HepG2 (cell line): ENCODE measurements around the gene LRRC32. TPM values are rescaled to one million over a fixed set of nuclear protein-coding genes. Genes with fewer than 3 reads are reported as not detected.

Source experiments
- ATAC-seq: fragments of 200-7000 bp; cut with Tn5 transposase; 3 replicates; pipeline ENCODE4 v1.9.1; 2020; ENCODE audit warnings: mild to moderate bottlenecking, moderate library complexity
- BruUV-seq: library from RNA; stranded (reverse); fragments of 400-500 nt; replicated peaks from 2 replicates; lab custom pipeline; 2021; lab: Mats Ljungman, UMichigan
- CTCF ChIA-PET: fragments of 300-600 bp; formaldehyde crosslinking; extraction: SDS; loops from one replicate; lab custom pipeline; 2021; ENCODE audit warnings: low total read pairs, inconsistent platforms, low intra/inter-chr PET ratio; lab: Yijun Ruan, JAX
- POLR2A ChIA-PET: fragments of 350-600 bp; sonication (Branson Sonifier 250); formaldehyde crosslinking; loops from one replicate; lab custom pipeline; 2020; ENCODE audit warnings: antibody characterized with exemption, inconsistent platforms; lab: Yijun Ruan, JAX
- DNase-seq: peaks from one replicate; pipeline ENCODE4 v3.0.0-alpha.2; 2015; ENCODE audit warnings: low spot score
- FAIRE-seq: peaks from 3 replicates; lab custom pipeline; 2011; peaks lifted over from hg19 to GRCh38; lab: Jason Lieb, UNC
- H2AFZ ChIP-seq: one replicate; pipeline ENCODE4 v1.6.1; 2011; ENCODE audit warnings: low read length, inconsistent platforms
- H3K27ac ChIP-seq: fragments of 300-600 bp; 3 replicates; pipeline ENCODE4 v1.8.0; 2011; ENCODE audit warnings: mixed run types, mild to moderate bottlenecking, mixed read lengths, low read length, inconsistent platforms; ENCODE audit not compliant: insufficient read depth; ENCODE audit errors: extremely low read length
- H3K27me3 ChIP-seq, 2 experiments: fragments of 200-600 bp in 1 of 2; 2 replicates in 1 of 2; 3 replicates in 1 of 2; pipeline versions ENCODE4 v1.6.0 to v1.8.0; 2011; ENCODE audit warnings: low read length in 2 of 2, mild to moderate bottlenecking in 2 of 2, moderate library complexity in 2 of 2, inconsistent platforms in 1 of 2; ENCODE audit not compliant: insufficient read depth in 2 of 2, control insufficient read depth in 1 of 2
- H3K36me3 ChIP-seq, 2 experiments: fragments of 200-600 bp in 1 of 2; replicated peaks in 1 of 2; 2 replicates in 1 of 2; 3 replicates in 1 of 2; pipeline versions ENCODE4 v1.5.1 to v1.8.0; 2011; ENCODE audit warnings: low read length in 2 of 2, inconsistent platforms in 1 of 2; ENCODE audit not compliant: insufficient read depth in 2 of 2, control insufficient read depth in 1 of 2
- H3K4me1 ChIP-seq: 2 replicates; pipeline ENCODE4 v1.5.1; 2012; ENCODE audit warnings: low read length, inconsistent platforms; ENCODE audit not compliant: insufficient read depth
- H3K4me2 ChIP-seq: 2 replicates; pipeline ENCODE4 v1.6.0; 2011; ENCODE audit warnings: low read depth, low read length, inconsistent platforms
- H3K4me3 ChIP-seq, 3 experiments: fragments of 200-600 bp in 1 of 3; sonication (generic), shearing (Covaris generic) in 1 of 3; replicated peaks in 1 of 3; 2 replicates each; pipeline ENCODE4 v1.5.1; 2011 to 2016; ENCODE audit warnings: low read length in 3 of 3, inconsistent platforms in 2 of 3, low read depth in 2 of 3, mild to moderate bottlenecking in 2 of 3, control low read depth in 1 of 3, mixed read lengths in 1 of 3; ENCODE audit not compliant: insufficient read depth in 1 of 3
- H3K79me2 ChIP-seq: one replicate; pipeline ENCODE4 v1.6.1; 2011; ENCODE audit warnings: low read length, inconsistent platforms; ENCODE audit not compliant: insufficient read depth
- H3K9ac ChIP-seq: 2 replicates; pipeline ENCODE4 v1.6.0; 2011; ENCODE audit warnings: mild to moderate bottlenecking, low read depth, low read length, inconsistent platforms; ENCODE audit not compliant: insufficient read depth
- H3K9me3 ChIP-seq: 2 replicates; pipeline ENCODE4 v1.5.1; 2012; ENCODE audit warnings: mild to moderate bottlenecking, low read length
- H4K20me1 ChIP-seq: 2 replicates; pipeline ENCODE4 v1.6.0; 2011; ENCODE audit warnings: inconsistent platforms, mild to moderate bottlenecking, low read length, moderate library complexity; ENCODE audit not compliant: insufficient read depth
- ASH2L ChIP-seq: fragments of 300-600, 200-600 bp; sonication (generic); IDR thresholded peaks from 2 replicates; pipeline ENCODE4 v1.7.0; 2017; ENCODE audit warnings: low read depth, mild to moderate bottlenecking, moderate library complexity, mixed read lengths, low read length; ENCODE audit not compliant: insufficient read length
- FIP1L1 ChIP-seq: fragments of 200-400 bp; formaldehyde crosslinking; IDR thresholded peaks from 2 replicates; pipeline ENCODE4 v1.6.1; 2018; ENCODE audit warnings: low read depth, mild to moderate bottlenecking, low read length, moderate library complexity, borderline replicate concordance; ENCODE audit not compliant: insufficient read depth
- HOXA3 ChIP-seq: sonication (generic); formaldehyde crosslinking; IDR thresholded peaks from 2 replicates; pipeline ENCODE4 v1.5.0; 2020; ENCODE audit warnings: missing genetic modification reagents
- IKZF4 ChIP-seq: sonication (generic); formaldehyde crosslinking; IDR thresholded peaks from 2 replicates; pipeline ENCODE4 v1.5.1; 2020; ENCODE audit warnings: borderline replicate concordance, mild to moderate bottlenecking, low read depth, missing genetic modification reagents; ENCODE audit errors: not compliant biosample characterization
- KAT2B ChIP-seq: fragments of 150-350 bp; IDR thresholded peaks from 2 replicates; pipeline ENCODE4 v1.6.1; 2014; ENCODE audit warnings: low read depth, low read length, borderline replicate concordance
- KLF12 ChIP-seq: sonication (generic); formaldehyde crosslinking; IDR thresholded peaks from 2 replicates; pipeline ENCODE4 v1.4.0; 2020; ENCODE audit warnings: missing genetic modification reagents, borderline replicate concordance
- MEF2D ChIP-seq: sonication (generic); formaldehyde crosslinking; IDR thresholded peaks from 2 replicates; pipeline ENCODE4 v1.5.1; 2020; ENCODE audit warnings: mild to moderate bottlenecking, missing genetic modification reagents
- NAIF1 ChIP-seq: sonication (generic); formaldehyde crosslinking; IDR thresholded peaks from 2 replicates; pipeline ENCODE4 v1.5.0; 2020; ENCODE audit warnings: mild to moderate bottlenecking, missing genetic modification reagents, borderline replicate concordance
- NFYC ChIP-seq: IDR thresholded peaks from 2 replicates; pipeline ENCODE4 v1.6.1; 2016; ENCODE audit warnings: missing genetic modification reagents, missing compliant biosample characterization
- TMF1 ChIP-seq: sonication (generic); formaldehyde crosslinking; IDR thresholded peaks from 2 replicates; pipeline ENCODE4 v1.8.1; 2022; ENCODE audit warnings: low read depth, missing genetic modification reagents
- U2AF2 ChIP-seq: fragments of 200-400 bp; formaldehyde crosslinking; IDR thresholded peaks from 2 replicates; pipeline ENCODE4 v1.6.1; 2017; ENCODE audit warnings: low read depth, mild to moderate bottlenecking, low read length
- ZNF329 ChIP-seq: sonication (generic); formaldehyde crosslinking; IDR thresholded peaks from 2 replicates; pipeline ENCODE4 v1.9.0; 2021; ENCODE audit warnings: low read depth, mild to moderate bottlenecking, missing genetic modification reagents
- ZNF343 ChIP-seq: sonication (generic); formaldehyde crosslinking; IDR thresholded peaks from 2 replicates; pipeline ENCODE4 v1.4.0; 2020; ENCODE audit warnings: mild to moderate bottlenecking, missing genetic modification reagents
- ZNF468 ChIP-seq: sonication (generic); formaldehyde crosslinking; IDR thresholded peaks from 2 replicates; pipeline ENCODE4 v1.8.0; 2022; ENCODE audit warnings: mild to moderate bottlenecking, moderate library complexity, missing genetic modification reagents
- ZNF781 ChIP-seq: sonication (generic); formaldehyde crosslinking; IDR thresholded peaks from 2 replicates; pipeline ENCODE4 v1.5.1; 2020; ENCODE audit warnings: borderline replicate concordance, mild to moderate bottlenecking, missing genetic modification reagents; ENCODE audit errors: not compliant biosample characterization
- ZNF850 ChIP-seq: sonication (generic); formaldehyde crosslinking; conservative IDR thresholded peaks from 2 replicates; pipeline ENCODE4 v1.9.0; 2021; ENCODE audit warnings: mild to moderate bottlenecking, missing genetic modification reagents
- WGBS: methylation state at CpG from one replicate; pipeline ENCODE4 v1.1.6; 2017; ENCODE audit warnings: low lambda C conversion rate; 5-methylcytosine and 5-hydroxymethylcytosine counted together
- in situ Hi-C: cut with HindIII; loops from 2 replicates; pipeline ENCODE4 v1.10.0; 2017; ENCODE audit warnings: low pct_unique_long_range_greater_than_20kb; ENCODE audit not compliant: extremely low pct_ligation_motif_present
- intact Hi-C: fragments of 100-400 bp; cut with micrococcal nuclease; formaldehyde crosslinking; loops from one replicate; pipeline ENCODE4 v1.10.0; 2022; ENCODE audit not compliant: unreplicated experiment
- polyA plus RNA-seq, 8 experiments: library from polyadenylated mRNA; depleted of rRNA in 3 of 8; stranded (reverse) in 7 of 8; unstranded in 1 of 8; fragments of >200 nt; fragmentation: Illumina TruSeq in 4 of 8; extraction: Trizol in 4 of 8; gene quantifications; 2 replicates each; pipeline versions ENCODE4 v1.2.1 to v1.2.3, GENCODE V29; 2011 to 2016; ENCODE audit warnings: low read depth in 4 of 8, missing spikeins in 1 of 8, mixed read lengths in 1 of 8; ENCODE audit not compliant: insufficient read depth in 1 of 8
- total RNA-seq, 5 experiments: library from RNA; depleted of rRNA; stranded (reverse); fragments of >200 nt; fragmentation: Illumina TruSeq; extraction: Trizol; gene quantifications; 2 replicates each; pipeline ENCODE4 v1.2.3, GENCODE V29; 2016; ENCODE audit warnings: low read depth in 1 of 5
- TF ChIP-seq, protein P1 (sequence below): sonication (generic); formaldehyde crosslinking; IDR thresholded peaks from 2 replicates; pipeline ENCODE4 v1.5.1; 2020; ENCODE audit warnings: missing genetic modification reagents, mild to moderate bottlenecking, borderline replicate concordance
- TF ChIP-seq, protein P2 (sequence below): sonication (generic); formaldehyde crosslinking; conservative IDR thresholded peaks from 2 replicates; pipeline ENCODE4 v1.8.1; 2023; ENCODE audit warnings: missing genetic modification reagents

LRRC32 gene
- total and polyA plus RNA-seq, 2 of the 13 experiments (the other 11 are each of a cell fraction or from before 2014, with no cell fraction given), result 0.07 TPM; not detected in 1

DNA sequence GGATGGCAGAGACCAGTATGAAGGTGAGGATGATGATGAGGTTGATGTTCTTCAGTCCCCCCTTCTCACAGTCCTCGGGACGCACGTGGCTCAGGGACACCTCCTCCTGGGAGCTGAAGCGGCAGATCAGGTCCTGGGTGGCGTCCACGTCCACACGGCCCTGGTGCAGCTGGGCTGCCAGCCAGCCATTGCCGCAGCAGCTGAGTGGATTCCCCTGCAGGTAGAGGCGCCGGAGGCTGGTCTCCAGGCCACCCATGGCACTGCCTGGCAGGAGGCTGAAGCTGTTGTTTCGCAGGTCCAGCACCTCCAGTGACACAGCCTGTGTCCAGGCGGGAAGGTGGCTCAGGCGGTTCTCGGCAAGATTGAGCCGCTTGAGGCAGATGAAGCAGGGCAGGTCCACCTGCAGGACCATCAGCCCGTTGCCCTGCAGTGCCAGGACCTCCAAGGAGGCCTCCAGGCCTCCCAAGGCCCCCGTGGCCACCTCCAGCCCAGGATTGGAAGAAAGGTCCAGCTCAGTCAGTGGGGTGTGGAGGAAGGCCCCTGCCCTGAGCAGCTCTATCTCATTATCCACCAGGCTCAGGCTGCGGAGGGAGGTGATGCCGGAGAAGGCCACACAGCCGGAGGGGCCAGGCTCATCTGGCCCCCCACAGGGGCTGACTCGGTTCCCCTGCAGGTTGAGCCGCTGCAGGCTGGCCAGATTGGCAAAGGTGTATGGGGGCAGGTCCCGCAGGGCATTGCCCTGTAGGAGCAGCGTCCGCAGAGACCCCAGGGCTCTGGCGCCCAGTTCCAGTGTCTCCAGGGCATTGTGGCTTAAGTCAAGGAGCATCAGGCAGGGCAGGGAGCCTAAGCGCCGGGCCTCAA, 10.6 kb downstream of the LRRC32 start (continued):
- TF ChIP-seq FIP1L1 (no peak), ZNF850 (CRISPR knock-in tag) (no peak), HOXA3 (CRISPR knock-in tag) (no peak), ZNF343 (CRISPR knock-in tag) (no peak), TMF1 (CRISPR knock-in tag) (no peak)
- TF ChIP-seq, all 625 proteins: peak for 0

DNA sequence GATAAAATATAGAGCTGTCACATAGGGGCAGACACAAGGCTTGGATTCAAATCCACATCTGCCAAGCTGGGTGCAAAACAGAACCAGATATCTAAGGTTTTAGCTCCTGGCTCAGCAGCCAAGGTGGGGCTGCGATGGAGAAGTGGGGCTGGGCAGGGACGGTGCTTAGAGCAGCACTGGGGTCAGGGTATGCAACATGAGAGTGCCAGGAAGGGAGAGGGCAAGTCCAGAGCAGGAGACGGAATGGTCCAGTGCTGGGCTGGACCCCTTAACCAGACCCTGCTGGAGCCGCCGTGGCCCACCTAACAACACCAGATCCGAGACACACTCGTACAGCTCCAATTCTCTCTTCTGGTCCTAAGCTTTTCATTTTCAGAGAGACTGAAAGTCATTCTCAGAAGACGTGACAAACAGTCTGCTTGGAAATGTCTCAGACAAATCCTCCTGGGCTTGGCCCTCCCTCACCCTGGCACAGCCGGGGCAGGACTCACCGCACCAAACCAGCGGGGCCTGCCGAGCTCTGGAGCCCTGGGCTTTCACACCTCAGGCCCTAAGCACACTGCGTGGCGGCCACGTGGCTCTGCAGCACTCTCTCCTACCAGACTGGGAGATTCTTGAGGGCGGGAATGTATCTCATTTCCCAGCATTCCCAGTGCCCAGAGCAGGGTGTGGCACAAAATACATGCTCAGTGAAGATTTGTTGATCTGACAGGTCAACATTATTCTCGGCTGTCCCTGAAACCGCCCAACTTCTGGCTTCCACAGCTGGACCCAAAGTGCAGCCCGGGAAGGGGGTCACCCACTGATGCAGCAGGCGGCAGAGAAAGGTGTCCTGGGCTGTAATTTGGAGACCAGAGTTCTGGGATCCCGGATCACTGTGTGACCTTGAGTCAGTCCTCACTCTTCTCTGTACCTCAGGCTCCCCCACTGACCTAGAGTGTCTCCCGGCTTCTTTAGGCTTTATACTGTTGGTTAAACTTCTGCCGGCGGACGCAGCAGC, 11.6 kb downstream of the LRRC32 start:
- in situ Hi-C loops (no loop called here), intact Hi-C loops (no loop called here)
- DNase-seq (no peak), ATAC-seq (no peak), FAIRE-seq (no peak)
- Histone ChIP-seq H3K9ac (no peak overlapping the region), H3K79me2 (no peaks in the 10 kb centered on the region), H3K27ac (no peak overlapping the region), H3K36me3 (no peaks in the 10 kb centered on the region), H4K20me1 (no peaks in the 10 kb centered on the region), H3K27me3 (peaks cover 1 to 64% of the 10 kb centered on the region in 2 experiments; a peak in 4 of 5 replicates), H2AFZ (no peak overlapping the region), H3K9me3 (no peaks in the 10 kb centered on the region), H3K4me2 (no peak overlapping the region), H3K4me1 (no peaks in the 10 kb centered on the region), H3K4me3 (no peak overlapping the region)
- WGBS, result 35% methylated on average over 16 of the region's 25 CpGs
- CTCF ChIA-PET, result no interaction called here
- no TSS peak for BruUV-seq
- POLR2A ChIA-PET, result no interaction called here
- TF ChIP-seq NFYC (CRISPR knock-in tag) (no peak), IKZF4 (no peak), ZNF329 (CRISPR knock-in tag) (no peak), ZNF468 (CRISPR knock-in tag) (no peak), ASH2L (no peak), U2AF2 (no peak), KLF12 (no peak), KAT2B (no peak), MEF2D (CRISPR knock-in tag) (no peak), ZNF781 (CRISPR knock-in tag) (no peak), NAIF1 (CRISPR knock-in tag) (no peak)
- TF ChIP-seq, protein P1, sequence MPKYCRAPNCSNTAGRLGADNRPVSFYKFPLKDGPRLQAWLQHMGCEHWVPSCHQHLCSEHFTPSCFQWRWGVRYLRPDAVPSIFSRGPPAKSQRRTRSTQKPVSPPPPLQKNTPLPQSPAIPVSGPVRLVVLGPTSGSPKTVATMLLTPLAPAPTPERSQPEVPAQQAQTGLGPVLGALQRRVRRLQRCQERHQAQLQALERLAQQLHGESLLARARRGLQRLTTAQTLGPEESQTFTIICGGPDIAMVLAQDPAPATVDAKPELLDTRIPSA (CRISPR knock-in tag), result no peak
- TF ChIP-seq, protein P2, sequence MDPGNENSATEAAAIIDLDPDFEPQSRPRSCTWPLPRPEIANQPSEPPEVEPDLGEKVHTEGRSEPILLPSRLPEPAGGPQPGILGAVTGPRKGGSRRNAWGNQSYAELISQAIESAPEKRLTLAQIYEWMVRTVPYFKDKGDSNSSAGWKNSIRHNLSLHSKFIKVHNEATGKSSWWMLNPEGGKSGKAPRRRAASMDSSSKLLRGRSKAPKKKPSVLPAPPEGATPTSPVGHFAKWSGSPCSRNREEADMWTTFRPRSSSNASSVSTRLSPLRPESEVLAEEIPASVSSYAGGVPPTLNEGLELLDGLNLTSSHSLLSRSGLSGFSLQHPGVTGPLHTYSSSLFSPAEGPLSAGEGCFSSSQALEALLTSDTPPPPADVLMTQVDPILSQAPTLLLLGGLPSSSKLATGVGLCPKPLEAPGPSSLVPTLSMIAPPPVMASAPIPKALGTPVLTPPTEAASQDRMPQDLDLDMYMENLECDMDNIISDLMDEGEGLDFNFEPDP (CRISPR knock-in tag), result no peak
